Hematopoietic multipotent progenitor cell treated with erythropoietin and hydrocortisone succinate and interleukin-3 and kit ligand, for 4 days (in vitro differentiated cells): Measurements from ENCODE around the gene LIN7C.
"Not testable (repeated sequence)": the region's sequence is repeated elsewhere in the genome, so short reads cannot be mapped to it uniquely, and the experiment has no call there.

ENCODE experiments used
- DNase-seq: peaks from one replicate; pipeline ENCODE4 v3.0.0-alpha.2; 2015

LIN7C gene

DNA sequence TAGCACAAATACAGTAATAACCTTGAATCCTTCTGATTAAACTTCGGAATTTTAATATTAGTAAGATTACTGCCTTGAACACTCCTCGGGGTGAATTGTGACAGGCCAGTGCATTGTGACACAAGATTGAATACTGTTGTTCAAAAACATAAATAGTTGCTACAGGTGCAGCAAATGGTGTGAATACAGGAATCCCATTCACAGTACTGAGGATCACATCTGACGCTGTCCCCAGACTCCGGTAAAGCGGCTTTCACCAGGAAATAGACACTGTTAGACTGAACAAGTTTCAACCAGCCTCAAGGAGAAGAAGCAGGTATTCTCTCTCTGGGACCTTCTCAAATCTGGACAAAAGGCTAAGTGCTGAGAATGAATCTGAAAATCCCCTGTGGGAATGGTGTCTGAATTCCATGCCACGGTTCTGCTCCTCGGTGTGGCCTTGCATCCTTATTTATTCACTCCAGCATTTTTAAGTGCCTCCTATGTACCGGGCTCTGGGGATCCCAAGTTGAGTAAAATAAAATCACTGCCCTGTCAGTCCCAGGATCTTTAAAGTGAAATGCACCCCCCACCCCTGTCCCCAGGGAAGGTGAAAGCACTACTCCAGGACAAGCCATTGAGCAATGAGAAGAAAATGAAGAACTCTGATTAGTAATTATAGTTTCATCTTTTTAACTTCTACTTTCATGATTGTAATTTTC is 37.4 kb downstream of the LIN7C start:
- no peak for DNase-seq

DNA sequence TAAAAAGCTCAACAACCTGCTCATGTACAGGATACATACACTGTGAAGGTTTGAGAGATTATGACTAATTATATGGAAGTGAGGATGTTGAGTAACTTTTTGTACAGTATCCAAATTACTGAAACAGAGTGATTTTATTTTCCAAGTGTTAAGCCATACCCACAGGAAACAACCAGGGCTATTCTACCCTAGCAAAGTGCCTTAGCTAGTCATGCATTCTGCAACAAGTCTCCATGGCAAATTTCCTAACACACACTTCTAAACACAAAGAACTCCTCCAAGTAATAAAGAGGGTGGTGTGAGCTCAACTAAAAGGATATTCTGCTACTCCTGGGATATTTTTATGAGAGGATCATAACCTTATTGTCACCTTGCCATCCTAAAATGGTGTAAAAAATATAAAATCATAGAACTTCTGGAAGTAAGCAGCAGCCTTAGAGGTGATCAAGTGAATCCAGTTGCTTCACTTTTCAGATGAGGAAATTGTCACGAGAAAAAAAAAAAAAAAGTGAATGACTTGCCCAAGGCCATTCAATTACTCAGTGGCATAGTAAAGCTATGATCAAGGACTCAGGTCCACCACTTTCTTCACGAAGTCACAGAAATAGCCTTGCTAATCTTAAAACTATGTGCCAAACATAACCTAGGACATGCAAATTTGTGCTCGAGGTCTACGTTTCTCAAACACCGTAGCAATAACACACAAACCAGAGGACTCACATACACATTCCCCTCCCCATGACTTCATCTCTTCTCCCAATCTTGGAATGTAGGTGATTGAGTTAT is 38.2 kb downstream of the LIN7C start:
- DNase-seq = no peak

GRCh38 chr11:27467181-27467913 is 39.2 kb downstream of the LIN7C start:
- DNase-seq = no peak

DNA sequence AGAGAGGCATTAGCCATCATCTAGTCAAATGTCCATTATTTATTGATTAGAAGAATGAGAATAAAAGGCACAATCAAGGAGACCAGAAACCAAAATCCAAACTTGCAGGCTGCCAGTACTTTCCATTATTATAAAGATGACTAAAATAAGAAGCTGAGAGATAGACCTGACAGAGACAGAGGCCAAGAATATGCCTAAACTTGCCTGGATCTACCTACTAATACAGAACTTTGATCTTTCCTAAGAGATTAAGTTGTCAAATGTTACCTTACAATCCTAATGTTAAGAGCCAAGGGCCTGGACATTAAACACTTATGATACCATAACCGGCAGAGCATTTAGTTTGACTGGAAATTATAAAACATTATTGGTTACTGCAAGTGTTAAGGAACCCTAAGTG is 40.2 kb downstream of the LIN7C start:
- no peak for DNase-seq

- DNase-seq = no peak
These were observed 40.9 kb downstream of the LIN7C start for GRCh38 chr11:27465629-27466028.

GRCh38 chr11:27464909-27465308 is 41.7 kb downstream of the LIN7C start:
- DNase-seq = no peak

GRCh38 chr11:27464289-27464696 is 42.3 kb downstream of the LIN7C start:
- DNase-seq = no peak

GRCh38 chr11:27462543-27462942 is 44.0 kb downstream of the LIN7C start:
- no peak for DNase-seq

DNA sequence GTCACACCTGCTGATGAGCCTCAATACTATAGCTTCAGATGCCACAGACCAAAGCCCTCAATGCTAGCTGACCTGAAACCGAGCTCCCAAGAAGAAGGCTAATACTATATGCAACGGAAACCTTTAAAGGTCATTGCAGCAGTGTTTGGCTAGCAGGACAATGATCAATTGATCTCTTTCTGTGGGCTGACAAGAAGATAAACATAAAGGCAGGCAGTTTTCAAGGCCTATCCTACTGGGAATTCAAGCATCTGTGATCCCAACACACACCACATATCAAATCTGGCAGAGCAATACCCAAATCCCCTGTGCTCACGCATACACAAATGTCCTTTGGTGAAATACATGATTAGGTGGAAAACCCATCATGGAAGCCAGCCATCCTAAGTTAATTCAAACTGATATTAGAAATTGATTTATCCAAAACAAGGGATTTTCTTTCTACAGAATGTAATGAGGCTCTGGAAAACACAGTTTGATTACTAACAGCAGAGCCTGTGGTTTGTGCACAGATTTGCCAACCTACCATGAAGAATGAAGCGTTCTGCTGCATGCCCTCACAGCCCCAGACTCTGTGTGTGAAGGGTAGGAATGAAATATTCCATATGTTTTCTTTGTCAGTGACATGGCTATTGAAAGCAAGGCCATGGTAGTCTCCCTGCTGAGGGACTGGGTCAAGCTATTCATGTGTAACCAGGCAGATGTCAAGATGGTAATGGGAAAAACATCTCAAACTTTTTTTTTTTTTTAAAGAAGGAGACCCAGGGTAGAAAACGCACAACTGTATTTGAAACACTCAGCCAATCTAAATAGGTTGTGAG is 46.2 kb downstream of the LIN7C start:
- no peak for DNase-seq

DNA sequence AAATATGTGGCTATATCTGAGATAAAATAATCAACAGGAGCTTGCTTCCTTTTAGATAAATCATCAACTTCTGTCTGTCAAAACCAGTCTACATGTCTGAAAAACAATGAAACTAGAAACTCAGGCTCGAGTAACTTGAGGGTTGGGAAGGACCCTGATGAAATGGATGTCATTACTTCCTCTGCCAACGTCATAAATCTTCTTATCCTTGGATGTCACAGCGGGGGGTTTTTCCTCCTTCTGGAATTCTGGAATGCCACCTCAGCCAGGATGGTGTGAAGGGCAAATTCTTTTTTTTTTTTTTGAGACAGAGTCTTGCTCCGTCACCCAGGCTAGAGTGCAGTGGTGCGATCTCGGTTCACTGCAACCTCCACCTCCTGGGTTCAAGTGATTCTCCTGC is 47.4 kb downstream of the LIN7C start:
- DNase-seq = no peak

GRCh38 chr11:27458182-27458581 is 48.4 kb downstream of the LIN7C start:
- no peak for DNase-seq

DNA sequence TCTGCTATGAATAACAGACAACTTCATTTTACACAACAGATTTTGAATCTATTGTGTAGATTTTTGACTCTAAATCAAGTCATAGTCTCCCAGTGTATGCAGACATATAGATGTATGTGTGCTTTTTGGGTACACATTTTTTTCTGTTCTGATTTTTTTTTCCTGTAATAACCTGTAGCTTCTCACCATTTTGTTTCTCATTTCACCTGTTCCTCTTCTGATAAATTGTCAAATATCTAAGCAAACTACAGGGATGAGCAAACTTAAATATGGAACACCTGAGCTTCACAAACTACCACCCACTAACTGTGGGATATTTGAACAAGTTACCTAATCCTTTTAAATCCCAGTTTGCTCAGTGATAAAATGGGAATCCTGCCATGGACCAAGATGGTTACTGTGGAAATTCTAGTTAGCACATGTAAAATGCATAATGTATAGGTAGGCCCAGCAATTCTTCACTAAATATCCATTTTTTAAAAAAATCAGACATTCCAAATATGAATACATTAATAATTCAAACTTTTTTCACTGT is 49.7 kb downstream of the LIN7C start:
- DNase-seq = no peak

GRCh38 chr11:27456140-27456794 is 50.3 kb downstream of the LIN7C start:
- DNase-seq = no peak

DNA sequence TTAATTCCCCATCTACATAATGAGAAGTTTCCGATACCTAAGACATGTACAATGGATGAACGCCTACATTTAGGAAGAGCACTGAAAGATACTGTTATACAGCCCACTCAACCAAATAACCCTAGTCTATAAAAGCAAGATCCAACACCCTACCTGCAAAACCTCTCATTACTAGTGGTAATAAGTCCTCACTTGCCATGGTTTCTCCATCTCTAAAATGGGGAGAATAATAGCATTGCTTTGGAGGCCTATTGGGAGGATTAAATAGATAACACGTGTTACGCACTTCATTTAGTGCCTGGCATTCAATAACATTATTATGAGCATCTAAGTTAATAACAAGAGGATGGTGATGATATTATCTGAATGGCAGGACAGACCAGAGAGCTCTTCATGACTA is 50.9 kb downstream of the LIN7C start:
- DNase-seq = no peak

GRCh38 chr11:27453701-27454100 is 52.9 kb downstream of the LIN7C start:
- DNase-seq = no peak

DNA sequence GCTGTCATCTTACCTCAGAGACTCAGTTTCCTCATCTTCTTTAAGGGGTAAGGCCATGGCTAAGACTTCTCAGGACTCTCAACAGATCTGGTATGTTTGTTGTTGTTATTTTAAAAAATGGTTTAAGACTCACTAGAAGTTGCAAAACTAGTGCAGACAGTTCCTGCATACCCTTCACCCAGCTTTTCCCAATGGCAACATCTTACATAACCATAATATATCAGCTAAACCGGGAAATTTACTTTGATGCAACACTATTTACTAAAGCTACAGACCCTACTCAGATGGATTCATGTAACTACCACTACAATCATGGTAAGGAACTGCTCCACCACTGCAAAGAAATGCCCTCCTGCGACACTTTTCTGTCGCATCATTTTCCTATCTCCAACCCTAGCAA is 54.4 kb downstream of the LIN7C start:
- DNase-seq = no peak

DNA sequence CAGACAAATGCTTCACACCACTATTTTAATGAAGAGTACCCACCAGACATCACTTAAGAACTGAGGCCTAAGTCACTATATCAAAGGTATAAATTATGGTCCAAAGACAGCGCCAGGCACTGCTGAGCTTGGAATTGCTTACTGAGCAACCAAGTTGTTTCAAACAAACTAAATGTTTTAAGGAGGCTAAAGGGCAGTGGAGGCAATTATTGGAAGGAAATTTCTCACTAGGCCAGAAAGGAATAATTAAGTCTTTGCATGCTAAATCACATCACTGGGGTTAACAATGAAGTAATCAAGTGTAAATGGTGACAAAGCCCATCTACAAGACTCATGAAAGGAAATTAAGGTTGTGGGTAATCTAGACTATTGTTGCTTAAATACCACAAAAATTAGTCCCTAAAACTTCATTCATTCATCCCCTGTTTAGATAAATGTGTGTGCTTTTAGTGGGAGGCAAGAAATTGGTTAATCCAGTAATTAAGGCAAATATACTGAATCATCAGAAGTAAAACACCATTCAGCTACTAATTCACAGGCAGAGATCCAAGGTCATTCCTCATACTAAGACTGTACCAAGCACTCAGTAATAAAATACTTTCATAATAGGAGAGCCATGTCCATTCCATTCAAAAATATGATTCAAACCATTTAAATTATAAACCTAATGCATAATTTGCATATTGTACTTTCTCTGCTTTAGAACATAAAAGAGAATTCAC is 55.2 kb downstream of the LIN7C start:
- DNase-seq = no peak

GRCh38 chr11:27448184-27448540 is 58.4 kb downstream of the LIN7C start:
- DNase-seq = not testable (repeated sequence)

- DNase-seq = no peak
These were observed 59.0 kb downstream of the LIN7C start for GRCh38 chr11:27447288-27448183.

DNA sequence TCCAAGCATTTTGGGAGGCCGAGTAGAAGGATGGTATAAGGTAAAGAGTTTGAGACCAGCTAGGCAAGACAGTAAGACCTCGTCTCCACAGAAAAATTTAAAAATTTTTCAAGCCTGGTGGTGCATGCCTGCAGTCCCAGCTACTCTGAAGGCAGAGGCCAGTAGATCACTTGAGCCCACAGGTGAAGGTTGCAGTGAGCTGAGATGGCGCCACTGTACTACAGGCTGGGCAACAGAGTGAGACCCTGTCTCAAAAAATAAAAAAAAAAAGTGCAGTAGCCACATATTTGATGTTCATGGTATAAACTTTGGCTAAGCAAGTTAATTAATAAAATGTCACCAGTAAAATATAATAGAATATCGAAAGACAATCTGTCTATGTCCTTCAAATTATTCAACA is 60.9 kb downstream of the LIN7C start:
- no peak for DNase-seq
